BE2C (cell line): ENCODE data around the gene UNKL.

Experiments used
- DNase-seq: peaks from one replicate; pipeline ENCODE4 v3.0.0-alpha.2; 2020
- H3K27me3 ChIP-seq: fragments of 250-450 bp; sonication (Bioruptor Pico); 2 replicates; pipeline ENCODE4 v1.5.1; 2020; ENCODE audit warnings: mild to moderate bottlenecking
- H3K36me3 ChIP-seq: fragments of 250-450 bp; sonication (Bioruptor Pico); 2 replicates; pipeline ENCODE4 v1.5.1; 2020; ENCODE audit warnings: mild to moderate bottlenecking
- H3K4me1 ChIP-seq: fragments of 250-450 bp; sonication (Bioruptor Pico); 2 replicates; pipeline ENCODE4 v1.5.1; 2020
- H3K4me3 ChIP-seq: 2 replicates; pipeline ENCODE4 v1.5.1; 2011; ENCODE audit warnings: low read depth, low read length
- H3K9me3 ChIP-seq: fragments of 250-450 bp; sonication (Bioruptor Pico); 2 replicates; pipeline ENCODE4 v1.5.1; 2020
- CTCF ChIP-seq: IDR thresholded peaks from 2 replicates; pipeline ENCODE4 v1.5.1; 2012; ENCODE audit warnings: mild to moderate bottlenecking, low read depth, low read length

The UNKL gene

DNA sequence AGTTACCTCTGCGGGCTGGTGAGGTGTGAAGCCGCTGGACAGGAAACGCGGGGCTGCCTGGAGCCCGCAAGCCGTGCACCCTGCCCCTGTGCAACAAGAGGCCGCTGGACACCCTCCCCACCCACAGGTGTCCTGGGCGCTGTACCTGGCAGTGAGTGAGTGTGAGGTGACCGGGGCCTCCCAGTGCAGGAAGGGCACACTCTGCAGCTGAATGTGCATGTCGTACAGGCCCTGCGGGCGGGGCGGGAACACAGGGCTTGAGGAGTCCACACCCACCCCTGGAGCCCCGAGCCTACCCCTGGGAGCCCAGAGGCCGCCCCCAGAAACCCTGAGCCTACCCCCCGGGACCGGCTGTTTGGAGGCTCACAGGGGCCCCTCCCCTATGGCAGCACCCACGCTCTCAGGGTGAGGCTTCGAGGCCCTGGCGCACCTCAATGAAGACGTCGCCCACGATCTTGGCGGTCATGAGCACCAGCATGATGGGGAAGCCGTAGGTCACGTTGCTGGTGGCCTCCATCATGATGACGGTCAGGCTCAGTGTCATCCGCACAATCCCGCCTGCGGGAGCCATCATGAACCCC, 34.1 kb upstream of the UNKL start:
- Histone ChIP-seq H3K27me3 (no peaks in the 10 kb centered on the region), H3K4me1 (no peaks in the 10 kb centered on the region), H3K9me3 (no peaks in the 10 kb centered on the region), H3K4me3 (no peak overlapping the region), H3K36me3 (peaks cover 36% of the 10 kb centered on the region)
- TF ChIP-seq CTCF, result no peak
- no peak for DNase-seq

- H3K4me3 ChIP-seq, result no peak overlapping the region
- H3K36me3 ChIP-seq, result peaks cover 31% of the 10 kb centered on the region
- H3K27me3 ChIP-seq, result no peaks in the 10 kb centered on the region
- no peak for TF ChIP-seq CTCF
- no peaks in the 10 kb centered on the region for H3K9me3 ChIP-seq
- H3K4me1 ChIP-seq, result no peaks in the 10 kb centered on the region
- no peak for DNase-seq
These were observed 33.5 kb upstream of the UNKL start for GRCh38 chr16:1447965-1448364.

- no peak for DNase-seq
- H3K9me3 ChIP-seq, result no peaks in the 10 kb centered on the region
- peaks cover 19% of the 10 kb centered on the region for H3K36me3 ChIP-seq
- H3K4me1 ChIP-seq, result no peaks in the 10 kb centered on the region
- H3K4me3 ChIP-seq, result no peak overlapping the region
- H3K27me3 ChIP-seq, result no peaks in the 10 kb centered on the region
- TF ChIP-seq CTCF, result no peak
These were observed 32.0 kb upstream of the UNKL start for GRCh38 chr16:1446296-1447080.

- no peaks in the 10 kb centered on the region for H3K4me1 ChIP-seq
- DNase-seq, result no peak
- peaks cover 17% of the 10 kb centered on the region for H3K36me3 ChIP-seq
- no peaks in the 10 kb centered on the region for H3K9me3 ChIP-seq
- TF ChIP-seq CTCF, result no peak
- no peak overlapping the region for H3K4me3 ChIP-seq
- no peaks in the 10 kb centered on the region for H3K27me3 ChIP-seq
These were observed 31.2 kb upstream of the UNKL start for GRCh38 chr16:1445518-1446203.

GRCh38 chr16:1444730-1445517, 30.4 kb upstream of the UNKL start:
- no peak for DNase-seq
- no peaks in the 10 kb centered on the region for H3K4me1 ChIP-seq
- peaks cover 17% of the 10 kb centered on the region for H3K36me3 ChIP-seq
- H3K27me3 ChIP-seq, result no peaks in the 10 kb centered on the region
- no peak for TF ChIP-seq CTCF
- H3K4me3 ChIP-seq, result no peak overlapping the region
- no peaks in the 10 kb centered on the region for H3K9me3 ChIP-seq
